ENCODE results near the gene ADAMTS4.
"Not testable (repeated sequence)": the region's sequence is repeated elsewhere in the genome, so short reads cannot be mapped to it uniquely, and the experiment has no call there.

The ADAMTS4 gene, protein sequence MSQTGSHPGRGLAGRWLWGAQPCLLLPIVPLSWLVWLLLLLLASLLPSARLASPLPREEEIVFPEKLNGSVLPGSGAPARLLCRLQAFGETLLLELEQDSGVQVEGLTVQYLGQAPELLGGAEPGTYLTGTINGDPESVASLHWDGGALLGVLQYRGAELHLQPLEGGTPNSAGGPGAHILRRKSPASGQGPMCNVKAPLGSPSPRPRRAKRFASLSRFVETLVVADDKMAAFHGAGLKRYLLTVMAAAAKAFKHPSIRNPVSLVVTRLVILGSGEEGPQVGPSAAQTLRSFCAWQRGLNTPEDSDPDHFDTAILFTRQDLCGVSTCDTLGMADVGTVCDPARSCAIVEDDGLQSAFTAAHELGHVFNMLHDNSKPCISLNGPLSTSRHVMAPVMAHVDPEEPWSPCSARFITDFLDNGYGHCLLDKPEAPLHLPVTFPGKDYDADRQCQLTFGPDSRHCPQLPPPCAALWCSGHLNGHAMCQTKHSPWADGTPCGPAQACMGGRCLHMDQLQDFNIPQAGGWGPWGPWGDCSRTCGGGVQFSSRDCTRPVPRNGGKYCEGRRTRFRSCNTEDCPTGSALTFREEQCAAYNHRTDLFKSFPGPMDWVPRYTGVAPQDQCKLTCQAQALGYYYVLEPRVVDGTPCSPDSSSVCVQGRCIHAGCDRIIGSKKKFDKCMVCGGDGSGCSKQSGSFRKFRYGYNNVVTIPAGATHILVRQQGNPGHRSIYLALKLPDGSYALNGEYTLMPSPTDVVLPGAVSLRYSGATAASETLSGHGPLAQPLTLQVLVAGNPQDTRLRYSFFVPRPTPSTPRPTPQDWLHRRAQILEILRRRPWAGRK

DNA sequence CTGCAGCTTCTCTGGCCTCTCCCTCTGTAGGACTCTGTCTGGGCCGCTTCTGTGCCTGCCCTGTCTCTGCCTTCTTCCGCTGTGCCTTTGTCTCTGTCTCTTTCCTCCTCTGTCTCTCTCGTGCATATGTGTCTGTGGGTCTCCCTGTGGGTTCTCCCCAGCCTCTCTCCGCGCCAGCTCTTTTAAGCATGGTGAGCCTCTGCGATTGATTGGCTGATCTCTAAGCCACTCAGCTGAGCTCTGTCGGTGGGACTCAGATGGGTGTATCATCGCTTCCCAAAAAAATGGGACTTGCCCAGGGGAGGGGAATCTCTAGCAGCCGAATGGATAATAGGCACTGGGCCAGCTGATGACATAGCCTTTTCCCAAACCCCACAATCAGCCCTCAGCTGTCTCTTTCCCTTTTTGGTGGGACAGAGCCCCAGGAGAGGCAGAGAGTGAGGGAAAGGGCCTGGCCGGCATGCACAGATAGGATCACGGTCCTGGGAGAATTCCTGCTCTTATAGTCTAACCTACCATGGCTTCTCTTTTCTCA is at the start of gene ADAMTS4:
TSS of gene ADAMTS4 (minus strand) at position 158 of the 535 bp plus-strand sequence. CDS start 427 bp downstream, outside the sequence.
- DNase-seq (ENCODE audit: low spot score), result peak; percentile 68

DNA sequence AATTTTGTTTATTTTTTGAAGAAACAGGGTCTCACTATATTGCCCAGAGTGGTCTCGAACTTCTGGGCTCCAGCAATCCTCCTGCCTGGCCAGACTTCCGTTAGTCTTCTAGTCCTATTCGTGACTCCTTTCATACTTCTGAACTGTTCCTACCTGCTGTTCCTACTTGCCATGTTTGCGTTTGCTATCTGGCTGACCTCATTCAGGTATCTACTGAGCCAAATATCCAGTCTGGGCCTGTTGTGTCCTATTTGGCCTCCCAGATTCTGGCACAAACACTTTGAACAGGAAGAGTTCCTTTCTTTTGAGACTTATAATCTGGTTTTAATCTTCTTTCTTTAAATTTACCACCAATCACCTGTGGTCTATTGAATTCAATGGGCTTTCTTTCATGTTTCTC is 46.0 kb upstream of the ADAMTS4 start:
- DNase-seq (ENCODE audit: low spot score), result no peak

GRCh38 chr1:161242313-161242712 is 43.5 kb upstream of the ADAMTS4 start:
- no peak for DNase-seq (ENCODE audit: low spot score)

DNA sequence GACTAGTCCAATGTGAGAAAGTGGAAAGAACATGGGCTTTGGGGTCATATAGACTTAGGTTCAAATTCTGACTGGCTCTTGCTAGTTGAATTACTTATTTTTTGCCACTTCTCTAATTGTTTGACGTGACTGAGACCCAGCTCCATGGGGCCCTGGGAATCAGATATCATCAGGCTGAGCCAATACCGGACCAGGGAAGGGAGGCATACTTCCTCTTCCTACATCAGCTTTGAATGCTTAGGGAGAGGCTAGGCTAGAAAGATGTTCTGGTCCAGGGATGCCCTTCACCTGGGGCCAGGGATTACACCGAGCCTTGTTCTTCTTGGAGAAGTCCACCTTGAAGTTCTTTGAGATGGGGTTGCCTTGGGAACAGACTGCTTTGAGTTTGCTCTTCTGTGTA is 42.8 kb upstream of the ADAMTS4 start:
- DNase-seq (ENCODE audit: low spot score), result no peak

DNA sequence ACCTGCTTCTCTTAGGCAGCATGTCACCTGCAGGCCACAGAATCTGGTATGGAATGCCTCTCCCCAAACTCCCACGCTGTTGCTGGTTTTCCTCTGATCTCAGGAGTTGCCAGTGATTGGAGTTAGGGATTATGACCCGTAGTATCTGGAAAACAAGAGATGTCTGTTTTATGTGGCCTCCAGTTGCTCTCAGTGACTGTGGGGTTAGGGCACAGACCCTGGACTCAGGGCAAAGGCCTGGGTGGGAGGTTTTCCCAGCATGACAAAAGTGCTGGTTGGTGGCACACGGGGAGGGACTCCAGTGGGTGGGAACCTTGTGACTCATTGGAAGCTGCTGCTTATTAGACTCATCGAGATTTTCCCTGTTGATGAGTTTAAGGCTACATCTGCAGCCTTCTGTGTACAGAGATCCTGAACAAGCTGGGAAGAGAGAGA is 39.2 kb upstream of the ADAMTS4 start, which contains the start of gene NR1I3:
TSS of gene NR1I3 (minus strand) at position 165 of the 435 bp plus-strand sequence. CDS start 1,638 bp downstream, outside the sequence.
- no peak for DNase-seq (ENCODE audit: low spot score)

DNA sequence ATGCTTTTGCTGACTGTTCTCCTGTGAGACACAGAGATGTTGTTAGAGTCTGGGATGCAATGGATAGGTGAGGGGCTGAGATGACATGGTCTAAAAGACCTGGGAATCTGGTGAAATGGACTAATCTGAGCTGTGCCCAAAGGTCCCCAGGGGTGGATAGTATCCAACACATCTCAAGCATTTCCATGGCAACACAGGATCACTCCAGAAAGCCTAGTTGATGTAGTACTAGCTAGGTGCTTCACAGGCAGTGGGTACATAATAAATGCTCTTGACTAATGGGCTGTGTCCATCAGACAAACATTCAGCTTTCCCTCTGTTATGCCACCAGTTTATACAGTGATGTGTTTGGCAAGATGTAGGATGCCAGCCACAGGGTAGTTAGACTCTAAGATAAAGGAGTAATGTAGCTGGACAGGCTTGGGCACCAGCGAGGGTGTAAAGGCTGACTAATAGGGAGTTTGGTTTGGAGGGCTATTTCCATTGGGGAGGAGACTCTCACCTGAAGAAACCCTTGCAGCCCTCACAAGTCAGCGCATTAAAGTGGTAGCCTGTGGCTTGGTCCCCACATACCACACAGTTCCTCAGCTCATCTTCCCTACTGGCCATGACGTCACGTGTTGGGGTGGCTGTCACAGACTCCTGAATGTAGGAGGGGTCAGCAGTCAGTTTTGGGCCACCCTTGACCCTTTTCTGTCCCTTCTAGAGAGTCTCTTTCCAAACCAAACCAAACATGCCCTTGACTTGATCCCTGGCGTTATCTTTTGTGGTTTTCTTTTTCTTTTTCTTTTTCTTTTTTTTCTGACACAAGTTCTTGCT is 37.3 kb upstream of the ADAMTS4 start:
- no peak for DNase-seq (ENCODE audit: low spot score)

DNA sequence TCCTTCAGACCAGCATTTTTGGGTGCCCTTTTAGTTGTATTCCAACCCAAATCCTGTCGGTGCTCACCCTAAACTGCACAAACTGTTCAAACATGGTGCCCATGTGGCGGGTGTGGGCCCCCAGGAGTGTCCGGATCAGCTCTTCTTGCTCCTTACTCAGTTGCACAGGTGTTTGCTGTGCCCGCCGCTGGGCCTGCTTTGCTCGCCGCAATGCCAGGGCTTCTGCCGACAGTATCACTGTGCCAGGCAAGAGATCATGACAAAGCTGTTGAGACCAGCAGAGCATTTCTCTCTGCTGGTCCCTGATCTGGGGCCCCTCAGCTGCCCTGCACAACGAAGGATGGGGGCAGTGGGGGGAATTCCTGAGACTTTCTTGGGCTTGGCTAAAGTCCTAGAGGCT is 34.2 kb upstream of the ADAMTS4 start:
- no peak for DNase-seq (ENCODE audit: low spot score)

DNA sequence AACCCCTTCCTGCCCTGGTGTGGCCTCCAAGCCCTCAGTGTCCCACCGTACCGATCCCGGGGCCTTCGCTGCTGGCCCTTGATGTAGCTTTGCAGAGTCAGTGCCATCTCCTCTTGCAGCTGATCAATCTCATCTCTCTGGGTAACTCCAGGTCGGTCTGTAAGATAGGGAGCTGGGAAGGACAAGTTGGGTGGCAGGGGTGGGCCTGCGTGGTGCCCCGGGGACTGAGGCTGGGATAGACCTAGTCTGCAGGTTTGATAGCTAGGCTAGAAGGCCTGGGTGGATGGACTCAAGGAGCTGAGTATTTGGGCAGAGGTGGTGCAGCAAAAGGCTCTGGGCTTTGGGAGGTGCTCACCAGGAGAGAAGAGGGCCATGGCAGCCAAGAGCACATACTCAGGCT is 31.9 kb upstream of the ADAMTS4 start:
- no peak for DNase-seq (ENCODE audit: low spot score)

- peak; percentile 70 for DNase-seq (ENCODE audit: low spot score)
Measured at GRCh38 chr1:161229896-161230295, 31.0 kb upstream of the ADAMTS4 start.

DNA sequence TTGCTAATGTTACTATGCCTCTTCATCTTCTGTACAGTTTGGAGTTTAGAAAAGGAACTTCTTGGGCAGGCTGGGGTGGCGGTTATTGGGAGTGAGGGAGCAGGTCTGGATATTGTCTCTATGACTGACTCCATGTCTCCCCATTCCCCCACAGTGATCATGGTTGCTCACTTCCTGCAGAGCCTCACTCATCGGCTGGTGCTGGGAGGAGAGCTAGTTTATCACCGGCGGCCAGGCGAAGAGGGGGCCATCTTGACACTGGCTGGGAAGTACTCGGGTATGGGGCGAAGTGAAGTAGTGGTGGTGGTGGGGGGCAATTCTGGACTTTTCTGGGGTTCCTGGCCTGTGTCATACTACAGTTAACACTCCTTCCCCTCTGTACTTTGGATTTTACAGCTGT is 29.2 kb upstream of the ADAMTS4 start:
- no peak for DNase-seq (ENCODE audit: low spot score)

DNA sequence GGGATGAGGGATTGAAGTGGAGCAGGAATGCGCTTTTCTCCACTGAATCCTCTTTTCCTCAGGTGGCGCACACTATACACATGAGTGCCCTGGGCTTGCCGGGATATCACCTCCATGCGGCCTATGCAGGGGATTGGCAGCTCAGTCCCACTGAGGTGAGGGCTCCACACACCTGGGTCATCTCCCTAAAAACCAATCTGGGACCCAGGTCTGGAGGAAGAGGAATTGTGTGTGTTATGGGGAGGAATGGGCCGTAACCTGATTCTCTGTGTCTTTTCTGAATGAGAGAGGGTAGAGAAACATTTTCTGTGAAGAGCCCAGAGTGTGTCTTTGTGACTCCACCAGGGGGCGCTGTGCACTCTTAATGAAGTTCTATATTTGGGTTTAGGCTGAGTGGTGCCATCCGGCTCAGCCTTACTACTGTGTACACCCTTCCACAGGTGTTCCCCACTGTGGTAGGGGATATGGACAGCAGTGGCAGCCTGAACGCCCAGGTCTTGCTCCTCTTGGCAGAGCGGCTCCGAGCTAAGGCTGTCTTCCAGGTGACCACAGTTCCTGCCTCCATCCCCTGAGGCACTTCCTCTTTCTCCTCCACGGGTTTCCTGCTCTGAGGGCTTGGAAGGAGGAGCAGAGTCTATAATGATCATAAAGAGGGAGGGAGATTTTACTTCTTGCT is 28.5 kb upstream of the ADAMTS4 start:
- peak; percentile 81 for DNase-seq (ENCODE audit: low spot score)

- no peak for DNase-seq (ENCODE audit: low spot score)
Measured at GRCh38 chr1:161226759-161227158, 27.9 kb upstream of the ADAMTS4 start.

GRCh38 chr1:161226320-161226711 is 27.5 kb upstream of the ADAMTS4 start:
- no peak for DNase-seq (ENCODE audit: low spot score)

GRCh38 chr1:161225534-161226319 is 26.9 kb upstream of the ADAMTS4 start, which contains the start of gene TOMM40L:
TSS of gene TOMM40L (plus strand) at chr1:161226060. CDS start at chr1:161226490, 430 bp downstream.
- DNase-seq (ENCODE audit: low spot score), result peak; percentile 95

DNA sequence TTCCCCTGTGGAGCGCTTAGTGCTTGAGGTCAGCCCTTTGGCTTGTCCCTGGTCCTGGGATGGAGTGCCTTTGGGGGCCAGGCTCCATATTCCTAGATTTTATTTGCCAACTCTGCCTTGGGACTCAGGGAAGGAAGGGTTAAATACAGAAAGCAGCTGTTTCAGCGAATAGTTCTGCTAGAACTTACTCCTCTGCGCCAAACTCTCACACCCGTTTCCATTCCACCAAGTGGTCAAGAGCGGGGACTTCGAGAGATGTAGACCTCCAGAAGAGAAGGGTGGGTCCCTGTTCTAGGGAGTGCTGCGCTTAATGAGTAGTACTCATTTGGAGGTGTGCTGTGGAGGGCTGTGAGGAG is 26.3 kb upstream of the ADAMTS4 start:
- DNase-seq (ENCODE audit: low spot score), result no peak

- not testable (repeated sequence) for DNase-seq (ENCODE audit: low spot score)
Measured at GRCh38 chr1:161224695-161225087, 25.8 kb upstream of the ADAMTS4 start.

DNA sequence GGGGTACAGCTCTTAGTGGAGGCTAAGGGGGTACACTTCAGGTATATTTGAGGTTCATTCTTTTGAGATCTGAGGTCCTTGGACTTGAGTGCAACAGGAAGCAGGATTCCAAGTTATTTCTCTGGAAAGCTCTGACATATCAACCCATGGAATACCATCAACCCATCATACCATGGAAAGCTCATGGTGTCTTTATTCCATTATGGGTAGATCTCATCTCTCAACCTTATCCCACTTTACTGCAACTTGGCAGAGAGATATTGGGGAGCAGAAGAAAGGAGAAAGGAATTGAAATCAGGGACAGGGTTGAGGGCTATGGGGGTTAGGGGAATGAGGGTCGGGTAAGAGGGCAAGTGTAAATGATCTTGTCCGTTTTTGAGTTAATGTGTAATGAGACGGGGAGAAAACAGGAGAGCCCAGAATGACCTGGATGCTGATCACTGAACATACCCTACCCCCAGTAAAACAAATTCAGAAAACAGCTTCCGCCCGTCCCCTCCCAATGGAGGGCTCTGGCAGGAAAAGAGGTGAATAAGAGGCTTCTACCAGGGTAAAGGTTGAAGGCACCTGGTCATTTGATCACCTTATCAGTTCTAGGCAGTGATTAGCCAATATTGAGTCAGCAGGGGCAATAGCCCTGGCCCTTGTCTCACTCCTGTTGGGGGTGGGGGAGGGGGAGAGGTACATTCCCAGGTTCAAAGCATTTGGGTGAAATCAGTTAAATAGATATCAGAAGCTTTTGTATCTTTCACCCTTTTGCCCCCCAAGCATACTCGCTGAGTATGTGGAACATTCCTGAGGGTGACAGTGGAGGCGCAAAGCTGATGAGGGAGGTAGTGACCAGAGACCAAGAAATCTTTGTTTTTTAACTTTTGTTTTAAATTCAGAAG is 25.2 kb upstream of the ADAMTS4 start:
- no peak for DNase-seq (ENCODE audit: low spot score)

DNA sequence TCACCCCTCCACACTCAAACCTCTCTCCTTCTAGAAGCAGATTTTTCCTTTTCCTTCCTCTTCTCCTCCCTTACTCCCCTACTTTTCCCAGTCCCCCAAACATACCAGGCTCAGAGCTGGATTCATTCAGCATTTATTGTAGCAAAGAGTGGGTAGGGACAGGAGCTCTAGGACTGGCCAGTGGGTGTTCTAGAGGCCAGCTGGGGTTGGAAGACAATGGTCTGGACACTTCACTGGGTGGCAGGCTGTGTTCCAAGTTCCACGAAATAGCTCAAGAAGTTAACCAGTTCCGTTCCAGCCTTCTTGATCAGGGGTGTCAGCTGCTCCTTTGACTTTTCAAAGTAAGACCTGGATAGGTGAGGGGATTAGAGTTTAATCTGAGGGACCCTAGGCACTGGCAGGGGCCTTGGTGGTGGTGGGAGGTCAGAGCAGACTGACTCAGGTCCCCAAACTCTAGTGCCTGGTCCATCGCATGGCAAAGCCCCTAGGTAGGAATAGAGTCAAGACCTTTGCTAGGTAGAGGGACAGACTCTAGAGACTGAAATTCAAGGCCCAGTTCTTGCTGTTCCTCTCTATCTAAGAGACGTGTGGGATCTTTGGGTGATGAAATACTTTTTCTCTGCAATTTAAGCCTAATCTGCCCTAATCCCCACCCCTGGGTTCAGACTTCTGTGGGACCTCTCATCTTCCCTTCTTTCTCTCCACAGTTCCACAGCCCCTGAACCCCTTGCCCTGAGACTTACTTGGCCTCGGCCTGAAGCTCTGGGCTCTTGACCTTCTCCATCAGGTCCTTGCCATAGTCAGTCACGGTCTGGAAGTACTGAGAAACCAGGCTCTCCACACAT is 23.5 kb upstream of the ADAMTS4 start:
- DNase-seq (ENCODE audit: low spot score), result no peak
